Natural killer cell (primary cell): Measurements from ENCODE around the gene MAST3. TPM values are rescaled to one million over a fixed set of nuclear protein-coding genes. Genes with fewer than 3 reads are reported as not detected.

Experiments used
- ATAC-seq, 3 donors: fragments of 150-1000 bp in 2 of 3; fragments of 200-7000 bp in 1 of 3; cut with Tn5 transposase; 1 replicate in 1 of 3; 2 replicates in 2 of 3; pipeline ENCODE4 v1.10.0; 2021; ENCODE audit warnings: mild to moderate bottlenecking in 2 of 3, moderate library complexity in 2 of 3
- DNase-seq, 2 donors: peaks; one replicate each; pipeline versions ENCODE4 v3.0.0 to v3.0.0-alpha.2; 2013 to 2021; ENCODE audit warnings: mixed read lengths in 1 of 2
- H3K27ac ChIP-seq: one replicate; pipeline ENCODE4 v1.5.1; 2013; ENCODE audit warnings: mild to moderate bottlenecking, low read length
- H3K27me3 ChIP-seq: one replicate; pipeline ENCODE4 v1.6.1; 2013; ENCODE audit warnings: low read length; ENCODE audit not compliant: control insufficient read depth, insufficient read depth
- H3K36me3 ChIP-seq: one replicate; pipeline ENCODE4 v1.6.1; 2013; ENCODE audit warnings: low read length; ENCODE audit not compliant: control insufficient read depth, insufficient read depth
- H3K4me1 ChIP-seq: one replicate; pipeline ENCODE4 v1.6.1; 2013; ENCODE audit warnings: low read length; ENCODE audit not compliant: control insufficient read depth, insufficient read depth
- H3K4me3 ChIP-seq: one replicate; pipeline ENCODE4 v1.5.1; 2013; ENCODE audit warnings: low read length
- H3K9me3 ChIP-seq: one replicate; pipeline ENCODE4 v1.6.1; 2013; ENCODE audit warnings: low read length; ENCODE audit not compliant: control insufficient read depth, insufficient read depth
- H3K27ac Mint-ChIP-seq, 2 donors: one replicate each; pipeline ENCODE4 v1.8.0; 2022; ENCODE audit warnings: mild to moderate bottlenecking in 2 of 2, mixed read lengths in 2 of 2, moderate library complexity in 1 of 2
- H3K27me3 Mint-ChIP-seq, 2 donors: one replicate each; pipeline ENCODE4 v1.8.0; 2022; ENCODE audit warnings: low read depth in 2 of 2, mixed read lengths in 2 of 2
- H3K36me3 Mint-ChIP-seq: one replicate; pipeline ENCODE4 v1.8.0; 2022; ENCODE audit warnings: mixed read lengths
- H3K4me1 Mint-ChIP-seq, 2 donors: one replicate each; pipeline ENCODE4 v1.8.0; 2022; ENCODE audit warnings: mixed read lengths in 2 of 2
- H3K4me3 Mint-ChIP-seq: one replicate; pipeline ENCODE4 v1.8.0; 2022; ENCODE audit warnings: mild to moderate bottlenecking, moderate library complexity, mixed read lengths
- H3K9me3 Mint-ChIP-seq, 2 donors: one replicate each; pipeline ENCODE4 v1.8.0; 2022; ENCODE audit warnings: mixed read lengths in 2 of 2
- WGBS: methylation state at CpG from one replicate; pipeline ENCODE4 v1.1.7; 2013; ENCODE audit warnings: missing lambda C conversion rate; ENCODE audit not compliant: insufficient coverage; 5-methylcytosine and 5-hydroxymethylcytosine counted together
- intact Hi-C: fragments of 100-400 bp; cut with micrococcal nuclease; formaldehyde crosslinking; loops from one replicate; pipeline ENCODE4 v1.14.2; 2022
- total RNA-seq, 4 donors: library from RNA; stranded (reverse); fragments of 120-200 nt in 1 of 4; gene quantifications; one replicate each; pipeline versions ENCODE4 v1.2.3 to v1.2.4, GENCODE V29; 2013 to 2022
- TF ChIP-seq, protein P1 (sequence below): fragments of 200-600 bp; IDR thresholded peaks from one replicate; pipeline ENCODE4 v1.8.0; 2022; ENCODE audit warnings: antibody characterized with exemption

The MAST3 gene
- total RNA-seq, 3 donors from 2014 or later (not counting 1 experiment from before 2014, with no cell fraction given): 84.5 to 101 (median 101) TPM

DNA sequence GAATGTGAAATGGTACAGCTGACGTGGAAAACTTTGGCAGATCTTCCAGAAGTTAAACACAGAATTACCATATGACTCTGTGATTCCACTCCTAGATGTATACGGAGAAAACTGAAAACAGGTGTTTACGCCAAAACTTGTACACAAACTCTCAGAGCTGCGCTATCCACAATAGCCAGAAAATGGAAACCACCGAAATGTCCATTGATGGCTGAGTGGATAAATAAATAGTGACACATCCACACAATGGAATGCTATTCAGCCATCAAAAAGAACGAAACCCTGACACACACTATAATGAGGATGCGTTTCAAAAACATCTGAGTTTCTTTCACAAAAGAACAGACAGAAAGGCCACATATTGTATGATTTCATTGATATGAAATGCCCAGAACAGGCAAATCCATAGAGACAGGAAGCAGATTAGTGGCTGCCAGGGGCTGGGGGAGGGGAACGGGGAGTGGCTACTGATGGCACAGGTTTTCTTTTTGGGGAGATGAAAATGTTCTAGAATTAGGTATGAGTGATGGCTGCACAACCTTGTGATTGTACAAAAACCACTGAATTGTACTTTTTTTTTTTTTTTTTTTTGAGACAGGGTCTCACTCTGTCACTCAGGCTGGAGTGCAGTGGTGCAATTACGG, 43.9 kb upstream of the MAST3 start:
- Mint-ChIP-seq H3K36me3 (no peaks in the 10 kb centered on the region), H3K27ac (no peak overlapping the region), H3K4me3 (no peak overlapping the region), H3K4me1 (peaks cover 8 to 16% of the 10 kb centered on the region in 2 donors), H3K9me3 (no peaks in the 10 kb centered on the region), H3K27me3 (peaks cover 0 to 8% of the 10 kb centered on the region in 2 donors)
- no peaks in the 10 kb centered on the region for H3K27me3 ChIP-seq
- TF ChIP-seq, protein P1, sequence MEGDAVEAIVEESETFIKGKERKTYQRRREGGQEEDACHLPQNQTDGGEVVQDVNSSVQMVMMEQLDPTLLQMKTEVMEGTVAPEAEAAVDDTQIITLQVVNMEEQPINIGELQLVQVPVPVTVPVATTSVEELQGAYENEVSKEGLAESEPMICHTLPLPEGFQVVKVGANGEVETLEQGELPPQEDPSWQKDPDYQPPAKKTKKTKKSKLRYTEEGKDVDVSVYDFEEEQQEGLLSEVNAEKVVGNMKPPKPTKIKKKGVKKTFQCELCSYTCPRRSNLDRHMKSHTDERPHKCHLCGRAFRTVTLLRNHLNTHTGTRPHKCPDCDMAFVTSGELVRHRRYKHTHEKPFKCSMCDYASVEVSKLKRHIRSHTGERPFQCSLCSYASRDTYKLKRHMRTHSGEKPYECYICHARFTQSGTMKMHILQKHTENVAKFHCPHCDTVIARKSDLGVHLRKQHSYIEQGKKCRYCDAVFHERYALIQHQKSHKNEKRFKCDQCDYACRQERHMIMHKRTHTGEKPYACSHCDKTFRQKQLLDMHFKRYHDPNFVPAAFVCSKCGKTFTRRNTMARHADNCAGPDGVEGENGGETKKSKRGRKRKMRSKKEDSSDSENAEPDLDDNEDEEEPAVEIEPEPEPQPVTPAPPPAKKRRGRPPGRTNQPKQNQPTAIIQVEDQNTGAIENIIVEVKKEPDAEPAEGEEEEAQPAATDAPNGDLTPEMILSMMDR: no peak
- no peak for ATAC-seq
- no peak overlapping the region for H3K4me3 ChIP-seq
- no peak overlapping the region for H3K27ac ChIP-seq
- intact Hi-C loops: no loop called here
- 77% methylated on average over 5 of the region's 9 CpGs for WGBS
- no peaks in the 10 kb centered on the region for H3K9me3 ChIP-seq
- no peaks in the 10 kb centered on the region for H3K36me3 ChIP-seq
- peaks cover 11% of the 10 kb centered on the region for H3K4me1 ChIP-seq
- no peak for DNase-seq

DNA sequence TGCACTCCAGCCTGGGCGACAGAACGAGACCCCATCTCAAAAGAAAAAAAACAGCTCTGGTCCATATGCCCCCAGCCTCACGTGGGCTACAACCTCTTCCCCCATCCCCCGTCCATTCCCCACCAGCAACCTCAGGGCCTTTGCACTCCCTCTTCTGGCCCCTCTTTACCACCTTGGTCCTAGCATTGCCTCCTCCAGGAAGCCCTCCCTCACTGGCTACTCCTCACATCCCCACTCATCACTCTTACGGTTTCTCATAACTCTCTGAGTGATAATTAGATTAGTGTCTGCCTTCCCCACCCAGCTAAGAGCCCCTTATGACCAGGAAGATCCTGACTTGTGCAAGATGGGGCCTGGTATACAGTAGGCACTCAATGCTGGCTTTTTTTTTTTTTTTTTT, 41.6 kb upstream of the MAST3 start:
- WGBS: 93% methylated on average over 5 of the region's 5 CpGs
- DNase-seq: no peak
- H3K9me3 Mint-ChIP-seq: no peaks in the 10 kb centered on the region

DNA sequence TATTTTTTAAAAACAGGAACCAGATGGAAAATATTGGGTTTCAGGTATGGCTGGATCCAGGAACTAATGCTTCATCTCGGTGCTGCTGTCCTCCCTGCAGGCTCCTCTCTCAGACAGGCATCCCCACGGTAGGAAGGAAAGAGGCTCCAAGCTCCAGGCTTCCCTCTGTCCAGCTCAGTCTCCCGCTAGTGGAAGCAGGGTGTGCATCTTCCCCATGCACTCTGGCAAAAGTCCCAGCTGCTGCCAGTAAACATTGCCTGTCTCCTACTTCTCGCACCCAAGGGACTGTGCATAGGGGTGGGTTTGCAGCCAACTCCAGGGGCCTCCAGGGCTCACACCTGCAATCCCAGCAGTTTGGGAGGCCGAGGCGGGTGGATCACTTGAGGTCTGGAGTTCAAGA, 40.0 kb upstream of the MAST3 start:
- no peak overlapping the region for H3K4me3 Mint-ChIP-seq
- no peaks in the 10 kb centered on the region for H3K9me3 Mint-ChIP-seq
- Histone ChIP-seq H3K27ac (no peak overlapping the region), H3K4me3 (no peak overlapping the region), H3K36me3 (peaks cover 23% of the 10 kb centered on the region), H3K27me3 (no peaks in the 10 kb centered on the region), H3K4me1 (peaks cover 12% of the 10 kb centered on the region), H3K9me3 (no peaks in the 10 kb centered on the region)
- intact Hi-C loops: no loop called here
- DNase-seq: no peak
- H3K27me3 Mint-ChIP-seq: no peaks in the 10 kb centered on the region
- H3K4me1 Mint-ChIP-seq: peaks cover 9 to 11% of the 10 kb centered on the region in 2 donors
- TF ChIP-seq, protein P1: no peak
- 90% methylated on average over 6 of the region's 6 CpGs for WGBS
- H3K27ac Mint-ChIP-seq: peak overlapping the region; percentile 56 to 89
- ATAC-seq: no peak
- H3K36me3 Mint-ChIP-seq: no peaks in the 10 kb centered on the region

More for the DNA sequence above, 41.6 kb upstream of the MAST3 start:
- no peak overlapping the region for H3K27ac Mint-ChIP-seq
- H3K4me3 Mint-ChIP-seq: no peak overlapping the region
- Histone ChIP-seq H3K27me3 (no peaks in the 10 kb centered on the region), H3K9me3 (no peaks in the 10 kb centered on the region), H3K4me1 (peaks cover 12% of the 10 kb centered on the region), H3K27ac (no peak overlapping the region), H3K36me3 (peaks cover 17% of the 10 kb centered on the region), H3K4me3 (no peak overlapping the region)
- TF ChIP-seq, protein P1: no peak
- intact Hi-C loops: no loop called here
- no peaks in the 10 kb centered on the region for H3K36me3 Mint-ChIP-seq
- no peak for ATAC-seq
- H3K27me3 Mint-ChIP-seq: no peaks in the 10 kb centered on the region
- H3K4me1 Mint-ChIP-seq: peaks cover 9 to 11% of the 10 kb centered on the region in 2 donors
